NCI-H2196 (cell line): ENCODE results near the gene PRXL2C.
"Not testable (repeated sequence)": the region's sequence is repeated elsewhere in the genome, so short reads cannot be mapped to it uniquely, and the experiment has no call there.

Experiments used
- DNase-seq: peaks from one replicate; lab custom pipeline; 2025; ENCODE audit not compliant: unreplicated experiment; lab: John Stamatoyannopoulos, UW

PRXL2C gene

GRCh38 chr9:96655198-96655851 lies at the start of gene PRXL2C:
PRXL2C (minus strand) TSS chr9:96655317; CDS start chr9:96655281, 36 bp downstream.
- peak; percentile 57 for DNase-seq

- DNase-seq: not testable (repeated sequence)
Observed at GRCh38 chr9:96700721-96701375, 45.7 kb upstream of the PRXL2C start.

GRCh38 chr9:96691326-96691725 lies 36.2 kb upstream of the PRXL2C start:
- no peak for DNase-seq

GRCh38 chr9:96688745-96689464 lies 33.8 kb upstream of the PRXL2C start:
- DNase-seq: no peak

GRCh38 chr9:96688187-96688586 lies 33.1 kb upstream of the PRXL2C start:
- DNase-seq: no peak

GRCh38 chr9:96686638-96687335 lies 31.7 kb upstream of the PRXL2C start:
- no peak for DNase-seq

GRCh38 chr9:96680812-96681499 lies 25.8 kb upstream of the PRXL2C start:
- no peak for DNase-seq

- DNase-seq: no peak
Observed at GRCh38 chr9:96674906-96675538, 19.9 kb upstream of the PRXL2C start.

GRCh38 chr9:96673786-96674185 lies 18.7 kb upstream of the PRXL2C start:
- not testable (repeated sequence) for DNase-seq

- no peak for DNase-seq
Observed at GRCh38 chr9:96668868-96669534, 13.9 kb upstream of the PRXL2C start.

GRCh38 chr9:96667363-96667728 lies 12.2 kb upstream of the PRXL2C start:
- no peak for DNase-seq

GRCh38 chr9:96666653-96667362 lies 11.7 kb upstream of the PRXL2C start:
- peak; percentile 34 for DNase-seq

- DNase-seq: no peak
Observed at GRCh38 chr9:96665789-96666188, 10.7 kb upstream of the PRXL2C start.

GRCh38 chr9:96663506-96664120 lies 8.5 kb upstream of the PRXL2C start:
- no peak for DNase-seq

- no peak for DNase-seq
Observed at GRCh38 chr9:96661711-96662110, 6.6 kb upstream of the PRXL2C start.

- DNase-seq: no peak
Observed at GRCh38 chr9:96660692-96661248, 5.7 kb upstream of the PRXL2C start.

- DNase-seq: peak; percentile 74
Observed at GRCh38 chr9:96654450-96655197, 493 bp downstream of the PRXL2C start.

GRCh38 chr9:96651626-96652025 lies 3.5 kb downstream of the PRXL2C start:
- peak; percentile 9 for DNase-seq
